NOMO-1 treated with DMSO at 0.1 percent for 48 hours (cell line): ENCODE measurements around the gene TAC4.

Source experiments
- DNase-seq: peaks from one replicate; lab custom pipeline; 2025; ENCODE audit not compliant: unreplicated experiment; lab: John Stamatoyannopoulos, UW

TAC4 gene

GRCh38 chr17:49815761-49816281 is 32.0 kb downstream of the TAC4 start:
- DNase-seq: no peak

GRCh38 chr17:49814781-49815529 is 32.9 kb downstream of the TAC4 start:
- DNase-seq: no peak

- DNase-seq: no peak
Observed at GRCh38 chr17:49809056-49809455, 38.8 kb downstream of the TAC4 start.

GRCh38 chr17:49798738-49799137 is 49.1 kb downstream of the TAC4 start:
- no peak for DNase-seq

- no peak for DNase-seq
Observed at GRCh38 chr17:49798182-49798581, 49.7 kb downstream of the TAC4 start.

- DNase-seq: no peak
Observed at GRCh38 chr17:49795372-49795771, 52.5 kb downstream of the TAC4 start.

GRCh38 chr17:49793309-49793708 is 54.6 kb downstream of the TAC4 start:
- DNase-seq: no peak

GRCh38 chr17:49789243-49789578 is 58.7 kb downstream of the TAC4 start:
- DNase-seq: no peak

- DNase-seq: peak; percentile 99
Observed at GRCh38 chr17:49788478-49789242, 59.2 kb downstream of the TAC4 start, which contains the start of gene KAT7. TSS of gene KAT7 (plus strand) at chr17:49788681. CDS start at chr17:49788835, 154 bp downstream.
